H1 (cell line): ENCODE measurements around the gene SH3TC2. TPM values are rescaled to one million over a fixed set of nuclear protein-coding genes. Genes with fewer than 3 reads are reported as not detected.

Experiments used
- CTCF ChIA-PET: fragments of 300-600 bp; sonication (Branson Sonifier 250); formaldehyde crosslinking; loops from one replicate; lab custom pipeline; 2021; ENCODE audit not compliant: partially characterized antibody; lab: Charles Lee
- POLR2A ChIA-PET: fragments of 300-600 bp; sonication (Branson Sonifier 250); formaldehyde crosslinking; loops from one replicate; lab custom pipeline; 2021; ENCODE audit warnings: inconsistent platforms; ENCODE audit not compliant: partially characterized antibody; lab: Charles Lee
- DNase-seq, 2 experiments: peaks; one replicate each; pipeline versions ENCODE4 v3.0.0 to v3.0.0-alpha.2; 2010 to 2022; ENCODE audit warnings: low spot score in 2 of 2, low read depth in 1 of 2, mixed read lengths in 1 of 2
- FAIRE-seq: peaks from 2 replicates; lab custom pipeline; 2011; peaks lifted over from hg19 to GRCh38; lab: Jason Lieb, UNC
- H2AFZ ChIP-seq: 2 replicates; pipeline ENCODE4 v1.8.1; 2012; ENCODE audit warnings: low read length, inconsistent platforms
- H2AK5ac ChIP-seq: 2 replicates; pipeline ENCODE4 v1.6.1; 2013; ENCODE audit warnings: low read depth, low read length
- H2BK120ac ChIP-seq: replicated peaks from 2 replicates; pipeline ENCODE3; 2013; ENCODE audit warnings: low read depth, low read length, inconsistent platforms
- H2BK12ac ChIP-seq: 2 replicates; pipeline ENCODE4 v1.6.1; 2013; ENCODE audit warnings: low read depth, low read length
- H2BK15ac ChIP-seq: 2 replicates; pipeline ENCODE4 v1.6.1; 2013; ENCODE audit warnings: low read length
- H2BK20ac ChIP-seq: 2 replicates; pipeline ENCODE4 v1.6.1; 2013; ENCODE audit warnings: low read length
- H2BK5ac ChIP-seq: 2 replicates; pipeline ENCODE4 v1.6.1; 2013; ENCODE audit warnings: low read depth, low read length
- H3K14ac ChIP-seq: 2 replicates; pipeline ENCODE4 v1.6.1; 2013; ENCODE audit warnings: inconsistent platforms; ENCODE audit not compliant: insufficient read length
- H3K18ac ChIP-seq: 2 replicates; pipeline ENCODE4 v1.6.1; 2013; ENCODE audit warnings: low read length; ENCODE audit errors: extremely low read depth
- H3K23ac ChIP-seq: 2 replicates; pipeline ENCODE4 v1.6.1; 2013; ENCODE audit warnings: inconsistent platforms; ENCODE audit not compliant: insufficient read length
- H3K23me2 ChIP-seq: 2 replicates; pipeline ENCODE4 v1.6.1; 2013; ENCODE audit warnings: low read depth, low read length
- H3K27ac ChIP-seq: 2 replicates; pipeline ENCODE4 v1.6.1; 2011; ENCODE audit warnings: low read depth, low read length, inconsistent platforms
- H3K27me3 ChIP-seq, 4 experiments: replicated peaks in 1 of 4; 1 replicate in 1 of 4; 2 replicates in 3 of 4; pipeline versions ENCODE4 v1.6.1 to v1.8.1; 2011 to 2013; ENCODE audit warnings: low read length in 3 of 4, mild to moderate bottlenecking in 3 of 4, inconsistent platforms in 2 of 4, mixed read lengths in 2 of 4, moderate library complexity in 1 of 4; ENCODE audit not compliant: control insufficient read depth in 3 of 4, insufficient read depth in 3 of 4; ENCODE audit errors: extremely low read depth in 1 of 4
- H3K36me3 ChIP-seq, 4 experiments: 2 replicates each; pipeline versions ENCODE4 v1.6.1 to v1.8.1; 2011 to 2013; ENCODE audit warnings: mild to moderate bottlenecking in 4 of 4, low read length in 3 of 4, moderate library complexity in 2 of 4, control low read depth in 1 of 4, inconsistent platforms in 1 of 4; ENCODE audit not compliant: insufficient read depth in 4 of 4, control insufficient read depth in 2 of 4
- H3K4ac ChIP-seq: replicated peaks from 2 replicates; pipeline ENCODE3; 2013; ENCODE audit warnings: low read length, low read depth, mixed read lengths, inconsistent platforms; ENCODE audit not compliant: insufficient read length
- H3K4me1 ChIP-seq, 4 experiments: replicated peaks in 1 of 4; 1 replicate in 1 of 4; 2 replicates in 3 of 4; pipeline versions ENCODE4 v1.6.1 to v1.8.1; 2011 to 2013; ENCODE audit warnings: low read length in 3 of 4, inconsistent platforms in 2 of 4, mixed read lengths in 1 of 4; ENCODE audit not compliant: insufficient read depth in 4 of 4, control insufficient read depth in 3 of 4
- H3K4me2 ChIP-seq, 2 experiments: 2 replicates each; pipeline versions ENCODE4 v1.6.1 to v1.8.1; 2011 to 2013; ENCODE audit warnings: low read depth in 2 of 2, low read length in 2 of 2, control low read depth in 1 of 2, inconsistent platforms in 1 of 2, mild to moderate bottlenecking in 1 of 2; ENCODE audit not compliant: insufficient read depth in 1 of 2
- H3K4me3 ChIP-seq, 4 experiments: fragments of 200-600, 300-600 bp in 1 of 4; sonication (generic), shearing (Covaris generic), sonication (Bioruptor Twin) in 1 of 4; 2 replicates each; pipeline versions ENCODE4 v1.5.1 to v1.8.1; 2011 to 2016; ENCODE audit warnings: low read length in 4 of 4, low read depth in 3 of 4, control low read depth in 2 of 4, inconsistent platforms in 2 of 4, mild to moderate bottlenecking in 2 of 4, mixed read lengths in 1 of 4, moderate library complexity in 1 of 4; ENCODE audit not compliant: insufficient read depth in 2 of 4; ENCODE audit errors: extremely low read depth in 1 of 4
- H3K56ac ChIP-seq: replicated peaks from 2 replicates; pipeline ENCODE3; 2013; ENCODE audit warnings: low read depth, mild to moderate bottlenecking, mixed read lengths, low read length, inconsistent platforms; ENCODE audit not compliant: insufficient read length
- H3K79me1 ChIP-seq: 2 replicates; pipeline ENCODE4 v1.6.1; 2013; ENCODE audit warnings: low read depth, low read length, control low read depth
- H3K79me2 ChIP-seq, 2 experiments: 2 replicates each; pipeline versions ENCODE4 v1.6.1 to v1.8.1; 2012 to 2013; ENCODE audit warnings: low read length in 2 of 2, mild to moderate bottlenecking in 2 of 2, inconsistent platforms in 1 of 2; ENCODE audit not compliant: insufficient read depth in 2 of 2, control insufficient read depth in 1 of 2
- H3K9ac ChIP-seq, 4 experiments: replicated peaks in 1 of 4; 1 replicate in 1 of 4; 2 replicates in 3 of 4; pipeline versions ENCODE4 v1.6.1 to v1.8.1; 2011 to 2013; ENCODE audit warnings: low read depth in 3 of 4, low read length in 3 of 4, control low read depth in 2 of 4, mild to moderate bottlenecking in 2 of 4, moderate library complexity in 2 of 4, inconsistent platforms in 1 of 4; ENCODE audit errors: extremely low read depth in 1 of 4
- H3K9me3 ChIP-seq, 2 experiments: 2 replicates each; pipeline versions ENCODE4 v1.6.1 to v1.8.1; 2012 to 2013; ENCODE audit warnings: mild to moderate bottlenecking in 2 of 2, moderate library complexity in 2 of 2, control low read depth in 1 of 2, inconsistent platforms in 1 of 2, low read depth in 1 of 2, low read length in 1 of 2, mixed read lengths in 1 of 2; ENCODE audit not compliant: insufficient read depth in 2 of 2
- H4K20me1 ChIP-seq, 2 experiments: replicated peaks in 1 of 2; 2 replicates each; pipeline versions ENCODE3 to v1.8.1; 2011 to 2013; ENCODE audit warnings: inconsistent platforms in 2 of 2, low read length in 2 of 2, mild to moderate bottlenecking in 1 of 2; ENCODE audit not compliant: insufficient read depth in 2 of 2, control insufficient read depth in 1 of 2
- H4K5ac ChIP-seq: 2 replicates; pipeline ENCODE4 v1.6.1; 2013; ENCODE audit warnings: low read length, low read depth, mixed read lengths, inconsistent platforms; ENCODE audit not compliant: insufficient read length
- H4K8ac ChIP-seq: 2 replicates; pipeline ENCODE4 v1.8.0; 2013; ENCODE audit warnings: mild to moderate bottlenecking, moderate library complexity, low read length, inconsistent platforms; ENCODE audit not compliant: insufficient read depth; ENCODE audit errors: extremely low read depth
- H4K91ac ChIP-seq: replicated peaks from 2 replicates; pipeline ENCODE3; 2013; ENCODE audit warnings: low read length, mixed read lengths, inconsistent platforms; ENCODE audit not compliant: insufficient read length
- BRCA1 ChIP-seq: IDR thresholded peaks from 2 replicates; pipeline ENCODE4 v1.6.1; 2012; ENCODE audit warnings: low read depth, low read length, improper control_type of control experiment
- CHD1 ChIP-seq: IDR thresholded peaks from 2 replicates; pipeline ENCODE4 v1.6.1; 2012; ENCODE audit warnings: low read depth, low read length, improper control_type of control experiment
- CREB1 ChIP-seq: IDR thresholded peaks from 2 replicates; pipeline ENCODE4 v1.6.1; 2012; ENCODE audit warnings: inconsistent platforms
- EP300 ChIP-seq, 2 experiments: IDR thresholded peaks; 1 replicate in 1 of 2; 2 replicates in 1 of 2; pipeline ENCODE4 v1.6.1; 2011 to 2012; ENCODE audit warnings: low read depth in 2 of 2, low read length in 2 of 2, mild to moderate bottlenecking in 2 of 2, borderline replicate concordance in 1 of 2, inconsistent platforms in 1 of 2, moderate library complexity in 1 of 2
- FOSL1 ChIP-seq: IDR thresholded peaks from 2 replicates; pipeline ENCODE4 v1.6.1; 2011; ENCODE audit warnings: mild to moderate bottlenecking, low read depth, low read length, moderate library complexity; ENCODE audit not compliant: insufficient read depth
- HDAC6 ChIP-seq: IDR thresholded peaks from one replicate; pipeline ENCODE4 v1.7.1; 2012; ENCODE audit warnings: low read depth, mild to moderate bottlenecking, inconsistent platforms, low read length, moderate library complexity
- MAFK ChIP-seq: IDR thresholded peaks from 2 replicates; pipeline ENCODE4 v1.6.1; 2012; ENCODE audit warnings: low read depth, mild to moderate bottlenecking, improper control_type of control experiment, low read length
- PHF8 ChIP-seq: fragments of 200-600 bp; sonication (generic); conservative IDR thresholded peaks from 2 replicates; pipeline ENCODE4 v1.7.1; 2012; ENCODE audit warnings: low read depth, mild to moderate bottlenecking, inconsistent platforms, low read length, moderate library complexity
- POLR2A ChIP-seq, 2 experiments: IDR thresholded peaks; 1 replicate in 1 of 2; 2 replicates in 1 of 2; pipeline ENCODE4 v1.6.1; 2011; ENCODE audit warnings: low read depth in 2 of 2, low read length in 2 of 2, mild to moderate bottlenecking in 2 of 2; ENCODE audit errors: control extremely low read depth in 1 of 2
- POU5F1 ChIP-seq: IDR thresholded peaks from 2 replicates; pipeline ENCODE4 v1.6.1; 2011; ENCODE audit warnings: low read depth, mild to moderate bottlenecking, low read length, moderate library complexity
- RAD21 ChIP-seq, 2 experiments: IDR thresholded peaks in 1 of 2; conservative IDR thresholded peaks in 1 of 2; 2 replicates each; pipeline ENCODE4 v1.6.1; 2011; ENCODE audit warnings: low read depth in 2 of 2, low read length in 2 of 2, improper control_type of control experiment in 1 of 2, inconsistent platforms in 1 of 2, mild to moderate bottlenecking in 1 of 2, moderate library complexity in 1 of 2
- RXRA ChIP-seq: IDR thresholded peaks from 2 replicates; pipeline ENCODE4 v1.6.1; 2011; ENCODE audit warnings: low read depth, mild to moderate bottlenecking, low read length, moderate library complexity; ENCODE audit not compliant: insufficient read depth
- SIX5 ChIP-seq: IDR thresholded peaks from 2 replicates; pipeline ENCODE4 v1.6.1; 2011; ENCODE audit warnings: mild to moderate bottlenecking, low read depth, low read length
- SP2 ChIP-seq: IDR thresholded peaks from 2 replicates; pipeline ENCODE4 v1.6.1; 2012; ENCODE audit warnings: mild to moderate bottlenecking, low read length, inconsistent platforms
- ZNF274 ChIP-seq: IDR thresholded peaks from 2 replicates; pipeline ENCODE4 v1.7.0; 2012; ENCODE audit warnings: low read length, borderline replicate concordance; ENCODE audit errors: extremely low read depth
- WGBS, 2 experiments: shearing (Covaris generic) in 1 of 2; methylation state at CpG; one replicate each; pipeline versions ENCODE4 v1.1.6 to v1.1.7; 2013 to 2015; ENCODE audit warnings: low lambda C conversion rate in 2 of 2, mixed read lengths in 2 of 2, inconsistent platforms in 1 of 2, low coverage in 1 of 2, missing lambda C conversion rate in 1 of 2; ENCODE audit not compliant: insufficient replicate concordance in 2 of 2, insufficient coverage in 1 of 2, insufficient read length in 1 of 2; ENCODE audit errors: extremely low coverage in 1 of 2, missing lambda C conversion rate in 1 of 2; 5-methylcytosine and 5-hydroxymethylcytosine counted together
- polyA plus RNA-seq, 7 experiments: library from polyadenylated mRNA; depleted of rRNA in 3 of 7; stranded (reverse) in 5 of 7; unstranded in 2 of 7; fragments of >200 nt in 5 of 7; fragments of 200-250 nt in 2 of 7; gene quantifications; 1 replicate in 5 of 7; 2 replicates in 1 of 7; 4 replicates in 1 of 7; pipeline versions ENCODE4 v1.2.1 to v1.2.3, GENCODE V29; 2011 to 2013; ENCODE audit warnings: missing spikeins in 2 of 7, mixed read lengths in 2 of 7
- total RNA-seq: library from RNA; stranded (reverse); fragmentation: NEBNext Ultra II Directional; extraction: Animal tissue kit (Norgen Biotek cat#: 25700); gene quantifications from 2 replicates; pipeline ENCODE4 v1.2.1, GENCODE V29; 2021

SH3TC2 gene
- total and polyA plus RNA-seq, 2 of the 8 experiments (the other 6 are each of a cell fraction or from before 2014, with no cell fraction given): 0.11 to 0.80 TPM

DNA sequence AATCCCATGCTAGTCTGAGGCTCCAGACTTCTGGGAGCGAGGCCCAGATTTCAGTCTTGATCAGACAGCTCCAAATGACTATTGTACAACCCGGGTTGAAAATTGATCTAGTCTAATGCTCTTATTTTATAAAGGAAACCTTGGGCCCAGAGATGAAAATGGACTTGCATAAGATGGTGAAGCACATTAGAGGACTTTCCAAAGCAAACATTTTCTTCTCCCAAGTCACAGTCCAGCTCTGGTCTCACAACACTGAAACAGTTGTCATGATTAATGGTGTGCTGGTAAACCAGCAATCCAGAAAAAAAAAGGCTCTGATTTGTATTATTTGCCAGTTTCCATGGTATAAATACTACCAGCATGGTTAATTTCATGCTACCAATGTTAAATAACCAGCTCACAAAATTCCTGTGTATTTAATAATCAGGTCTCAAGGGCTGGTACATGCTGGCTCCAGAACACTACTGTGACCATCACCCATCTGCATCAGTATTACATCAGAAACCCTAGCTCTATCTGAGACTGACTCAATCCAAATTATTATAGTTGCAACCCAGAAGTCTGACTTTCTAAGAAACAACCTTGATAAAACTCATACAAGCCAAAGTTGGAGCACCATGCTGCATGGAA is 45.9 kb upstream of the SH3TC2 start:
- no peaks in the 10 kb centered on the region for H3K4me1 ChIP-seq
- H3K27ac ChIP-seq: no peak overlapping the region
- POLR2A ChIA-PET: no interaction called here
- WGBS, 2 experiments: 82% methylated on average over 2 of the region's 2 CpGs; no CpG with 5 or more reads in 1 of the 2 experiments
- H2BK20ac ChIP-seq: no peak overlapping the region
- FAIRE-seq (no peak), DNase-seq (no peak)
- no peaks in the 10 kb centered on the region for H3K23me2 ChIP-seq
- H4K8ac ChIP-seq: no peak overlapping the region
- no peak overlapping the region for H3K56ac ChIP-seq
- no peak overlapping the region for H4K91ac ChIP-seq
- H3K4me3 ChIP-seq: no peak overlapping the region
- H3K18ac ChIP-seq: no peak overlapping the region
- no peak overlapping the region for H2BK15ac ChIP-seq
- H3K4ac ChIP-seq: no peak overlapping the region
- H3K9ac ChIP-seq: no peak overlapping the region
- no peak overlapping the region for H2BK12ac ChIP-seq
- no peak overlapping the region for H3K14ac ChIP-seq
- no peaks in the 10 kb centered on the region for H3K36me3 ChIP-seq
- H2AK5ac ChIP-seq: no peak overlapping the region
- H4K5ac ChIP-seq: no peak overlapping the region
- no peaks in the 10 kb centered on the region for H4K20me1 ChIP-seq
- no peak overlapping the region for H3K23ac ChIP-seq
- H3K27me3 ChIP-seq: no peaks in the 10 kb centered on the region
- no peak overlapping the region for H2AFZ ChIP-seq
- H3K79me1 ChIP-seq: no peaks in the 10 kb centered on the region
- no peaks in the 10 kb centered on the region for H3K79me2 ChIP-seq
- H2BK5ac ChIP-seq: no peak overlapping the region
- no peaks in the 10 kb centered on the region for H3K9me3 ChIP-seq
- H3K4me2 ChIP-seq: no peak overlapping the region
- CTCF ChIA-PET: interaction anchor here (0.6 to 10.3 kb wide), 8 partner anchors 17 to 1124 kb away, joined by 3 to 121 read pairs (median 4); no protein-coding TSS in a partner anchor
- no peak overlapping the region for H2BK120ac ChIP-seq
- TF ChIP-seq ZNF274: no peak
- TF ChIP-seq FOSL1: no peak
- no peak for TF ChIP-seq EP300 (IDR thresholded peaks at IDR 0.05; ENCODE audit: borderline replicate concordance in 1 of 2, low read depth in 2 of 2, low read length in 2 of 2)
- TF ChIP-seq SP2: no peak
- no peak for TF ChIP-seq SIX5
- TF ChIP-seq PHF8: no peak
- no peak for TF ChIP-seq CHD1
- TF ChIP-seq MAFK: no peak
- TF ChIP-seq BRCA1: no peak
- TF ChIP-seq POU5F1: no peak
- no peak for TF ChIP-seq RAD21 (IDR thresholded peaks at IDR 0.05 in 1 of 2, conservative IDR thresholded peaks at IDR 0.05 in 1 of 2; ENCODE audit: low read depth in 2 of 2, low read length in 2 of 2)
- no peak for TF ChIP-seq POLR2A (IDR thresholded peaks at IDR 0.05; ENCODE audit: control extremely low read depth in 1 of 2, low read depth in 2 of 2, low read length in 2 of 2)
- no peak for TF ChIP-seq RXRA
- TF ChIP-seq CREB1: no peak
- TF ChIP-seq HDAC6: no peak
